OCI-LY3 (cell line): ENCODE results near the gene BAG3.

Experiments used
- CTCF ChIP-seq: fragments of 200-600, 300-600 bp; sonication (generic); IDR thresholded peaks from 2 replicates; pipeline ENCODE4 v1.5.1; 2014; ENCODE audit warnings: antibody characterized with exemption, low read length, low read depth
- EZH2phosphoT487 ChIP-seq: fragments of 200-600 bp; shearing (Covaris generic); IDR thresholded peaks from 2 replicates; pipeline ENCODE4 v1.6.1; 2018; ENCODE audit warnings: antibody characterized with exemption, mixed run types, low read depth

- no peak for TF ChIP-seq CTCF
- no peak for TF ChIP-seq EZH2phosphoT487
These were observed 20.9 kb upstream of the BAG3 start for GRCh38 chr10:119630300-119630699.
